GM23338 (cell line): ENCODE results near the gene DDR2. TPM values are rescaled to one million over a fixed set of nuclear protein-coding genes. Genes with fewer than 3 reads are reported as not detected.

ENCODE experiments used
- ATAC-seq: fragments of 200-7000 bp; cut with Tn5 transposase; 3 replicates; pipeline ENCODE4 v1.9.1; 2020
- DNase-seq: peaks from one replicate; pipeline ENCODE4 v3.0.0-alpha.2; 2015; ENCODE audit warnings: low spot score
- H2AFZ ChIP-seq: fragments of 200-600 bp; sonication (generic); 2 replicates; pipeline ENCODE4 v1.8.0; 2016; ENCODE audit warnings: antibody characterized with exemption, mild to moderate bottlenecking, moderate library complexity
- H3F3A ChIP-seq: fragments of 200-600 bp; sonication (generic); replicated peaks from 2 replicates; pipeline ENCODE4 v1.8.0; 2017; ENCODE audit warnings: antibody characterized with exemption, mixed run types, low read depth
- H3K27ac ChIP-seq: fragments of 200-600 bp; sonication (generic); 2 replicates; pipeline ENCODE4 v1.6.1; 2016; ENCODE audit warnings: low read depth
- H3K27me3 ChIP-seq: fragments of 200-600 bp; sonication (generic); 2 replicates; pipeline ENCODE4 v1.8.0; 2016; ENCODE audit warnings: mild to moderate bottlenecking, mixed run types, moderate library complexity; ENCODE audit not compliant: insufficient read depth
- H3K36me3 ChIP-seq: fragments of 200-600 bp; sonication (generic); 2 replicates; pipeline ENCODE4 v1.8.0; 2016; ENCODE audit warnings: mild to moderate bottlenecking; ENCODE audit not compliant: insufficient read depth
- H3K4me1 ChIP-seq: fragments of 200-600 bp; sonication (generic); 2 replicates; pipeline ENCODE4 v1.8.0; 2016; ENCODE audit warnings: mild to moderate bottlenecking, moderate library complexity; ENCODE audit not compliant: insufficient read depth
- H3K4me2 ChIP-seq: fragments of 200-600 bp; sonication (generic); 2 replicates; pipeline ENCODE4 v1.7.1; 2017; ENCODE audit warnings: mixed run types
- H3K4me3 ChIP-seq: fragments of 200-600 bp; sonication (generic); 2 replicates; pipeline ENCODE4 v1.6.1; 2016; ENCODE audit warnings: mixed run types
- H3K79me2 ChIP-seq: fragments of 200-600 bp; sonication (generic); replicated peaks from 2 replicates; pipeline ENCODE4 v1.8.0; 2017; ENCODE audit warnings: mild to moderate bottlenecking; ENCODE audit not compliant: insufficient read depth
- H3K9me2 ChIP-seq: fragments of 200-600 bp; sonication (generic); 2 replicates; pipeline ENCODE4 v1.8.0; 2017; ENCODE audit not compliant: insufficient read depth
- H4K20me1 ChIP-seq: fragments of 200-600 bp; sonication (generic); replicated peaks from 2 replicates; pipeline ENCODE4 v1.8.0; 2017; ENCODE audit warnings: mild to moderate bottlenecking; ENCODE audit not compliant: insufficient read depth
- H3K27ac Mint-ChIP-seq: 2 replicates; pipeline ENCODE4 v1.8.0; 2020; ENCODE audit warnings: inconsistent platforms, mild to moderate bottlenecking, moderate library complexity, mixed read lengths
- H3K27me3 Mint-ChIP-seq: 3 replicates; pipeline ENCODE4 v1.8.0; 2022; ENCODE audit warnings: low read depth, mild to moderate bottlenecking, moderate library complexity, mixed read lengths, inconsistent platforms; ENCODE audit not compliant: insufficient read depth, poor library complexity
- H3K36me3 Mint-ChIP-seq: 3 replicates; pipeline ENCODE4 v1.8.0; 2021; ENCODE audit warnings: low read depth, mild to moderate bottlenecking, inconsistent platforms, moderate library complexity, mixed read lengths
- H3K4me1 Mint-ChIP-seq: 3 replicates; pipeline ENCODE4 v1.8.0; 2020; ENCODE audit warnings: mild to moderate bottlenecking, inconsistent platforms, mixed read lengths
- H3K4me3 Mint-ChIP-seq: 3 replicates; pipeline ENCODE4 v1.8.0; 2021; ENCODE audit warnings: moderate library complexity, mild to moderate bottlenecking, inconsistent platforms, mixed read lengths
- H3K9me3 Mint-ChIP-seq: 3 replicates; pipeline ENCODE4 v1.8.0; 2020; ENCODE audit warnings: moderate library complexity, mild to moderate bottlenecking, inconsistent platforms, mixed read lengths
- CREB1 ChIP-seq: fragments of 250-450 bp; sonication (Bioruptor Pico); IDR thresholded peaks from 2 replicates; pipeline ENCODE4 v1.5.0; 2020; ENCODE audit warnings: low read depth, mild to moderate bottlenecking, moderate library complexity
- CTCF ChIP-seq, 2 experiments: fragments of 200-600 bp in 1 of 2; sonication (generic) in 1 of 2; conservative IDR thresholded peaks; 2 replicates each; pipeline versions ENCODE4 v1.5.1 to v1.6.1; 2016 to 2017; ENCODE audit warnings: antibody characterized with exemption in 2 of 2, low read depth in 2 of 2, mild to moderate bottlenecking in 2 of 2, moderate library complexity in 1 of 2
- EZH2 ChIP-seq: fragments of 200-600 bp; sonication (generic); IDR thresholded peaks from one replicate; pipeline ENCODE4 v1.8.0; 2017; ENCODE audit warnings: antibody characterized with exemption, mild to moderate bottlenecking, low read depth; ENCODE audit not compliant: unreplicated experiment
- EZH2phosphoT487 ChIP-seq: fragments of 200-600 bp; sonication (generic); IDR thresholded peaks from one replicate; pipeline ENCODE4 v1.8.1; 2018; ENCODE audit warnings: antibody characterized with exemption; ENCODE audit not compliant: unreplicated experiment
- JUNB ChIP-seq: IDR thresholded peaks from one replicate; pipeline ENCODE4 v1.6.1; 2016; ENCODE audit warnings: antibody characterized with exemption; ENCODE audit not compliant: unreplicated experiment
- NANOG ChIP-seq: IDR thresholded peaks from 2 replicates; pipeline ENCODE4 v1.6.1; 2016; ENCODE audit warnings: antibody characterized with exemption, borderline replicate concordance
- POLR2AphosphoS5 ChIP-seq: IDR thresholded peaks from 2 replicates; pipeline ENCODE4 v1.6.1; 2016; ENCODE audit warnings: antibody characterized with exemption, low read depth
- ZNF114 ChIP-seq: fragments of 250-450 bp; sonication (Bioruptor Pico); IDR thresholded peaks from 2 replicates; pipeline ENCODE4 v1.5.0; 2020; ENCODE audit warnings: mild to moderate bottlenecking, moderate library complexity
- ZNF331 ChIP-seq: fragments of 250-450 bp; sonication (Bioruptor Pico); IDR thresholded peaks from 2 replicates; pipeline ENCODE4 v1.5.0; 2020; ENCODE audit warnings: low read depth, mild to moderate bottlenecking, moderate library complexity
- polyA plus RNA-seq: library from polyadenylated mRNA; unstranded; fragments of >200 nt; fragmentation: Nextera tagmentation; extraction: Ambion mirVana; gene quantifications from 2 replicates; pipeline ENCODE4 v1.2.1, GENCODE V29; 2016
- total RNA-seq: library from RNA; depleted of rRNA; stranded (reverse); fragments of >200 nt; shearing (Covaris generic); gene quantifications from 2 replicates; pipeline ENCODE4 v1.2.3, GENCODE V29; 2014
- TF ChIP-seq, protein P1 (sequence below): IDR thresholded peaks from 2 replicates; pipeline ENCODE4 v1.6.1; 2016; ENCODE audit warnings: antibody characterized with exemption
- TF ChIP-seq, protein P2 (sequence below): IDR thresholded peaks from one replicate; pipeline ENCODE4 v1.6.1; 2018; ENCODE audit warnings: antibody characterized with exemption; ENCODE audit not compliant: unreplicated experiment

The DDR2 gene
- total and polyA plus RNA-seq, 2 experiments from 2014 or later = 0.66 to 1.8 TPM

DNA sequence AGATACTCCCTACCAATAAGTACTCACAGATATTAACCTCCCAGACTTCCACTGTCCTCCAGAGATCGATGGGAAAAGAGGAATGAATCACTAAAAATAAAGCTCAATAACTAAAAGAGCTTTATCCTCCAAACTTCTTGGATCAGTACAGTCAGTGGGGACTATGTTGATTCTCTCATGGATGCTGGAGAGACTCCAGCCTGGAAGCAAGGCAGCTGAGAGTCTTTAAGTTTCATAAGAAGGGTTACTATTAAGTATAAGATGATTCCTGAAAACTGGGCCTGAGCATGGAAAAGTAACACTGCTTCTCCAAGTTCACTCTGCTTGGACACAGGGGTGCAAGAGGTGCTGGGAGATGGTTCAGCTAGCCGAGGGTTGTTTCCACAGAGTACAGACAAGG lies 6.2 kb upstream of the DDR2 start:
- H3F3A ChIP-seq = no peaks in the 10 kb centered on the region
- H3K4me3 ChIP-seq = no peak overlapping the region
- DNase-seq (no peak), ATAC-seq (no peak)
- H3K79me2 ChIP-seq = no peaks in the 10 kb centered on the region
- Mint-ChIP-seq H3K4me3 (no peak overlapping the region), H3K36me3 (no peaks in the 10 kb centered on the region), H3K9me3 (no peaks in the 10 kb centered on the region), H3K27ac (no peak overlapping the region), H3K4me1 (no peaks in the 10 kb centered on the region; the same call in 2 of the 3 replicates), H3K27me3 (peaks cover 2% of the 10 kb centered on the region)
- no peaks in the 10 kb centered on the region for H3K4me1 ChIP-seq
- 0 out of 2 replicates have a peak, but pooled peaks cover 3% of the 10 kb centered on the region for H3K9me2 ChIP-seq
- H3K27me3 ChIP-seq = no peaks in the 10 kb centered on the region
- no peak overlapping the region for H2AFZ ChIP-seq
- H3K27ac ChIP-seq = no peak overlapping the region
- no peaks in the 10 kb centered on the region for H4K20me1 ChIP-seq
- H3K4me2 ChIP-seq = no peak overlapping the region
- TF ChIP-seq, protein P1, sequence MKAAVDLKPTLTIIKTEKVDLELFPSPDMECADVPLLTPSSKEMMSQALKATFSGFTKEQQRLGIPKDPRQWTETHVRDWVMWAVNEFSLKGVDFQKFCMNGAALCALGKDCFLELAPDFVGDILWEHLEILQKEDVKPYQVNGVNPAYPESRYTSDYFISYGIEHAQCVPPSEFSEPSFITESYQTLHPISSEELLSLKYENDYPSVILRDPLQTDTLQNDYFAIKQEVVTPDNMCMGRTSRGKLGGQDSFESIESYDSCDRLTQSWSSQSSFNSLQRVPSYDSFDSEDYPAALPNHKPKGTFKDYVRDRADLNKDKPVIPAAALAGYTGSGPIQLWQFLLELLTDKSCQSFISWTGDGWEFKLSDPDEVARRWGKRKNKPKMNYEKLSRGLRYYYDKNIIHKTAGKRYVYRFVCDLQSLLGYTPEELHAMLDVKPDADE = no peak
- TF ChIP-seq ZNF114 (CRISPR knock-in tag) (no peak), JUNB (no peak), POLR2AphosphoS5 (no peak), EZH2phosphoT487 (no peak), ZNF331 (CRISPR knock-in tag) (no peak), NANOG (no peak), CREB1 (CRISPR knock-in tag) (no peak), EZH2 (no peak), CTCF (conservative IDR thresholded peaks at IDR 0.05; ENCODE audit: low read depth in 2 of 2) (no peak)
- TF ChIP-seq, protein P2, sequence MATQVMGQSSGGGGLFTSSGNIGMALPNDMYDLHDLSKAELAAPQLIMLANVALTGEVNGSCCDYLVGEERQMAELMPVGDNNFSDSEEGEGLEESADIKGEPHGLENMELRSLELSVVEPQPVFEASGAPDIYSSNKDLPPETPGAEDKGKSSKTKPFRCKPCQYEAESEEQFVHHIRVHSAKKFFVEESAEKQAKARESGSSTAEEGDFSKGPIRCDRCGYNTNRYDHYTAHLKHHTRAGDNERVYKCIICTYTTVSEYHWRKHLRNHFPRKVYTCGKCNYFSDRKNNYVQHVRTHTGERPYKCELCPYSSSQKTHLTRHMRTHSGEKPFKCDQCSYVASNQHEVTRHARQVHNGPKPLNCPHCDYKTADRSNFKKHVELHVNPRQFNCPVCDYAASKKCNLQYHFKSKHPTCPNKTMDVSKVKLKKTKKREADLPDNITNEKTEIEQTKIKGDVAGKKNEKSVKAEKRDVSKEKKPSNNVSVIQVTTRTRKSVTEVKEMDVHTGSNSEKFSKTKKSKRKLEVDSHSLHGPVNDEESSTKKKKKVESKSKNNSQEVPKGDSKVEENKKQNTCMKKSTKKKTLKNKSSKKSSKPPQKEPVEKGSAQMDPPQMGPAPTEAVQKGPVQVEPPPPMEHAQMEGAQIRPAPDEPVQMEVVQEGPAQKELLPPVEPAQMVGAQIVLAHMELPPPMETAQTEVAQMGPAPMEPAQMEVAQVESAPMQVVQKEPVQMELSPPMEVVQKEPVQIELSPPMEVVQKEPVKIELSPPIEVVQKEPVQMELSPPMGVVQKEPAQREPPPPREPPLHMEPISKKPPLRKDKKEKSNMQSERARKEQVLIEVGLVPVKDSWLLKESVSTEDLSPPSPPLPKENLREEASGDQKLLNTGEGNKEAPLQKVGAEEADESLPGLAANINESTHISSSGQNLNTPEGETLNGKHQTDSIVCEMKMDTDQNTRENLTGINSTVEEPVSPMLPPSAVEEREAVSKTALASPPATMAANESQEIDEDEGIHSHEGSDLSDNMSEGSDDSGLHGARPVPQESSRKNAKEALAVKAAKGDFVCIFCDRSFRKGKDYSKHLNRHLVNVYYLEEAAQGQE = no peak
- H3K36me3 ChIP-seq = no peaks in the 10 kb centered on the region
